GM23248 (cell line): ENCODE data around the gene AVP.

Experiments
- EZH2 ChIP-seq: fragments of 200-600 bp; sonication (generic); IDR thresholded peaks from 2 replicates; pipeline ENCODE4 v1.6.1; 2018; ENCODE audit warnings: antibody characterized with exemption, mild to moderate bottlenecking; ENCODE audit not compliant: insufficient read depth, poor library complexity, severe bottlenecking
- EZH2phosphoT487 ChIP-seq: fragments of 200-600 bp; sonication (generic); IDR thresholded peaks from 2 replicates; pipeline ENCODE4 v1.6.1; 2018; ENCODE audit warnings: antibody characterized with exemption, moderate library complexity, mild to moderate bottlenecking, low read depth; ENCODE audit not compliant: insufficient read depth

DNA sequence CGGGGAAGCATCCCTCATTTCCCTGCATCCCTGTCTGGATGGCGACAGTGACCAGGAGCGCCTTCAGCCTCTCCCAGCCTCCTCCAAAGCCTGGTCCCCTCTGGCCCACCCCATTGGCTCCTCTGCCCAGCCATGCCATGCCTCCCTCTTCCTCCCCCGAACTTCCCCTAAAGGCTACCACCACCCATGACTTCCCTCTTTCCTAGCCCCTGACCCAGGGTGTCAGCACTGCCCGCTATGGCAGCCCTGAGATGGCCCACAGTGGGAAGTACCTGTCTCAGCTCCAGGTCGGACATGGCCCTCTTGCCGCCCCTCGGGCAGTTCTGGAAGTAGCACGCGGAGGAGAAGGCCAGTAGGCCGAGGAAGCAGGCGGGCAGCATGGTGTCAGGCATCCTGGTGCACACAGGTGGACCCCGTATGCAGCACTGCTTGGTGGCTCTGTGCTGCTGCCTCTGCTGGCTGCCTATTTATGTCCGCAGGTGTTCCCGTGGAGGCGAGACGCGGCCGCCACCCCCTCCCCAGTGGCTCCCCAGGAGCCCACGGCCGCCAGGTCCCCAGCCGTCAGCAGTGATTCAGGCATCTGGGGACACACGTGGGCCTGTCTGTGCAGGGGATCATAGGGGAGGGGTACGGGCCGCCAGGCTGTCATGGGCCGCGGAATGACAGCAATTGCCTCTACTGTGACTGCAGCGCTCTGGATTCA, at the start of gene AVP:
- TF ChIP-seq EZH2phosphoT487 (no peak), EZH2 (no peak)
